OCI-LY1 (cell line): Measurements from ENCODE around the gene SYNGR2.
A peak's percentile ranks its signal among the peaks of the same experiment; 100 is the strongest.

ENCODE experiments used
- H2AFZ ChIP-seq: fragments of 200-600 bp; sonication (generic), shearing (Covaris generic); 2 replicates; pipeline ENCODE4 v1.6.0; 2014; ENCODE audit warnings: antibody characterized with exemption, mild to moderate bottlenecking, low read length
- H3F3A ChIP-seq: fragments of 200-600 bp; sonication (generic), shearing (Covaris generic); 2 replicates; pipeline ENCODE4 v1.6.0; 2014; ENCODE audit warnings: mild to moderate bottlenecking, antibody characterized with exemption, low read length, moderate library complexity; ENCODE audit not compliant: insufficient read depth
- H3K27ac ChIP-seq: fragments of 200-600 bp; sonication (generic); 2 replicates; pipeline ENCODE4 v1.5.1; 2014; ENCODE audit warnings: low read length, mixed run types, mild to moderate bottlenecking, low read depth; ENCODE audit not compliant: poor library complexity, severe bottlenecking
- H3K27me3 ChIP-seq: fragments of 200-600 bp; sonication (generic); 2 replicates; pipeline ENCODE4 v1.6.0; 2014; ENCODE audit warnings: antibody characterized with exemption, mild to moderate bottlenecking, low read length, moderate library complexity; ENCODE audit not compliant: insufficient read depth
- H3K36me3 ChIP-seq: fragments of 200-600 bp; sonication (generic); 2 replicates; pipeline ENCODE4 v1.6.1; 2014; ENCODE audit warnings: mild to moderate bottlenecking, antibody characterized with exemption, low read length, moderate library complexity, mixed read lengths; ENCODE audit not compliant: insufficient read depth
- H3K4me1 ChIP-seq: fragments of 200-600 bp; sonication (generic); 2 replicates; pipeline ENCODE4 v1.5.1; 2014; ENCODE audit warnings: mild to moderate bottlenecking, low read length, moderate library complexity; ENCODE audit not compliant: insufficient read depth, severe bottlenecking
- H3K4me2 ChIP-seq: fragments of 200-600 bp; sonication (generic), shearing (Covaris generic); 2 replicates; pipeline ENCODE4 v1.6.1; 2014; ENCODE audit warnings: low read length
- H3K4me3 ChIP-seq: fragments of 200-600 bp; sonication (generic); 2 replicates; pipeline ENCODE4 v1.5.1; 2014; ENCODE audit warnings: low read length, low read depth, mild to moderate bottlenecking, mixed read lengths; ENCODE audit not compliant: poor library complexity, severe bottlenecking
- H3K79me2 ChIP-seq: fragments of 200-600 bp; shearing (Covaris generic); 2 replicates; pipeline ENCODE4 v1.6.1; 2016; ENCODE audit warnings: mixed run types, low read length, mixed read lengths; ENCODE audit not compliant: insufficient read depth
- H3K9ac ChIP-seq: fragments of 200-600 bp; sonication (generic), shearing (Covaris generic); 2 replicates; pipeline ENCODE4 v1.6.1; 2014; ENCODE audit warnings: mild to moderate bottlenecking, low read length, mixed read lengths
- H3K9me2 ChIP-seq: fragments of 200-600 bp; sonication (generic), shearing (Covaris generic); 2 replicates; pipeline ENCODE4 v1.6.1; 2014; ENCODE audit warnings: low read depth, mild to moderate bottlenecking, low read length, mixed read lengths
- H3K9me3 ChIP-seq: fragments of 200-600 bp; shearing (Covaris generic); 2 replicates; pipeline ENCODE4 v1.6.1; 2014; ENCODE audit warnings: low read length, mixed read lengths
- H4K20me1 ChIP-seq: fragments of 200-600 bp; sonication (generic), shearing (Covaris generic); 2 replicates; pipeline ENCODE4 v1.6.0; 2016; ENCODE audit warnings: mild to moderate bottlenecking, low read length; ENCODE audit not compliant: insufficient read depth
- CTCF ChIP-seq: fragments of 200-600 bp; sonication (generic), shearing (Covaris generic); IDR thresholded peaks from 2 replicates; pipeline ENCODE4 v1.5.1; 2017; ENCODE audit warnings: mild to moderate bottlenecking, antibody characterized with exemption, low read length, moderate library complexity, mixed read lengths
- EZH2 ChIP-seq: fragments of 200-600 bp; sonication (generic), shearing (Covaris generic); IDR thresholded peaks from 2 replicates; pipeline ENCODE4 v1.8.0; 2017; ENCODE audit warnings: borderline replicate concordance, mixed run types, mild to moderate bottlenecking, antibody characterized with exemption, low read length, moderate library complexity, mixed read lengths

SYNGR2 gene

GRCh38 chr17:78120971-78121800, 47.2 kb upstream of the SYNGR2 start:
- Histone ChIP-seq H3K27me3 (no peaks in the 10 kb centered on the region), H3K9ac (peak overlapping the region; percentile 6; the same call in 1 of the 2 replicates), H3K4me1 (peaks cover 51% of the 10 kb centered on the region), H4K20me1 (no peaks in the 10 kb centered on the region), H3K4me3 (peak overlapping the region; percentile 20), H3K9me2 (no peaks in the 10 kb centered on the region), H3K9me3 (no peaks in the 10 kb centered on the region), H3K36me3 (peaks cover 42% of the 10 kb centered on the region), H3K27ac (peak overlapping the region; percentile 50), H3K79me2 (no peaks in the 10 kb centered on the region), H3K4me2 (peak overlapping the region; percentile 34), H3F3A (no peaks in the 10 kb centered on the region), H2AFZ (no peak overlapping the region)
- no peak for TF ChIP-seq CTCF
- TF ChIP-seq EZH2: no peak

GRCh38 chr17:78121801-78122215, 46.6 kb upstream of the SYNGR2 start:
- peak overlapping the region; percentile 6; the same call in 1 of the 2 replicates for H3K9ac ChIP-seq

GRCh38 chr17:78122216-78122930, 46.0 kb upstream of the SYNGR2 start:
- H3K79me2 ChIP-seq: no peaks in the 10 kb centered on the region

More at GRCh38 chr17:78121801-78122215, 46.6 kb upstream of the SYNGR2 start:
- Histone ChIP-seq H3K9me2 (no peaks in the 10 kb centered on the region), H3K79me2 (no peaks in the 10 kb centered on the region), H3K36me3 (peaks cover 40% of the 10 kb centered on the region), H3K4me2 (peak overlapping the region; percentile 34), H3K4me3 (peak overlapping the region; percentile 20), H4K20me1 (no peaks in the 10 kb centered on the region), H2AFZ (no peak overlapping the region), H3K9me3 (no peaks in the 10 kb centered on the region), H3K4me1 (peaks cover 57% of the 10 kb centered on the region), H3F3A (no peaks in the 10 kb centered on the region), H3K27ac (peak overlapping the region; percentile 50), H3K27me3 (no peaks in the 10 kb centered on the region)
- TF ChIP-seq CTCF: no peak

More at GRCh38 chr17:78122216-78122930, 46.0 kb upstream of the SYNGR2 start:
- Histone ChIP-seq H3K9me2 (no peaks in the 10 kb centered on the region), H3F3A (no peaks in the 10 kb centered on the region), H3K4me3 (peak overlapping the region; percentile 20), H3K4me2 (peak overlapping the region; percentile 34; the same call in 1 of the 2 replicates), H3K9me3 (no peaks in the 10 kb centered on the region), H3K27ac (no peak overlapping the region), H2AFZ (no peak overlapping the region), H4K20me1 (no peaks in the 10 kb centered on the region), H3K36me3 (peaks cover 36% of the 10 kb centered on the region), H3K27me3 (no peaks in the 10 kb centered on the region), H3K9ac (no peak overlapping the region; the same call in 1 of the 2 replicates), H3K4me1 (peaks cover 57% of the 10 kb centered on the region)
- TF ChIP-seq CTCF: no peak
- TF ChIP-seq EZH2: no peak
